Common myeloid progenitor, CD34-positive (primary cell): ENCODE data around the gene MRPL24.

Source experiments
- CTCF ChIA-PET: fragments of 350-600 bp; sonication (Branson Sonifier 250); formaldehyde crosslinking; loops from one replicate; lab custom pipeline; 2021; ENCODE audit warnings: antibody characterized with exemption; lab: Charles Lee
- POLR2A ChIA-PET: fragments of 350-600 bp; sonication (Branson Sonifier 250); formaldehyde crosslinking; loops from one replicate; lab custom pipeline; 2021; ENCODE audit warnings: antibody characterized with exemption; lab: Charles Lee
- DNase-seq, 3 donors: peaks; one replicate each; pipeline versions ENCODE4 v3.0.0 to v3.0.0-alpha.2; 2013
- H3K27ac ChIP-seq, 2 experiments: 1 replicate in 1 of 2; 2 replicates in 1 of 2; pipeline ENCODE4 v1.7.0; 2013; ENCODE audit warnings: inconsistent platforms in 2 of 2, low read length in 2 of 2, mild to moderate bottlenecking in 2 of 2, low read depth in 1 of 2, moderate library complexity in 1 of 2; ENCODE audit not compliant: severe bottlenecking in 2 of 2, insufficient read depth in 1 of 2, poor library complexity in 1 of 2
- H3K27me3 ChIP-seq, 5 experiments: replicated peaks in 2 of 5; 1 replicate in 3 of 5; 2 replicates in 2 of 5; pipeline versions ENCODE4 v1.6.1 to v1.7.0; 2013; ENCODE audit warnings: low read length in 4 of 5, mild to moderate bottlenecking in 2 of 5, moderate library complexity in 2 of 5, inconsistent platforms in 1 of 5; ENCODE audit not compliant: insufficient read depth in 5 of 5, control insufficient read depth in 4 of 5
- H3K36me3 ChIP-seq, 4 experiments: 1 replicate in 2 of 4; 2 replicates in 2 of 4; pipeline versions ENCODE4 v1.6.1 to v1.7.0; 2013; ENCODE audit warnings: low read length in 3 of 4, control low read depth in 1 of 4, mild to moderate bottlenecking in 1 of 4; ENCODE audit not compliant: control insufficient read depth in 4 of 4, insufficient read depth in 4 of 4
- H3K4me1 ChIP-seq, 4 experiments: 1 replicate in 3 of 4; 2 replicates in 1 of 4; pipeline versions ENCODE4 v1.6.1 to v1.7.1; 2013; ENCODE audit warnings: low read length in 3 of 4, mild to moderate bottlenecking in 3 of 4, control low read depth in 1 of 4, inconsistent platforms in 1 of 4, moderate library complexity in 1 of 4; ENCODE audit not compliant: control insufficient read depth in 4 of 4, insufficient read depth in 4 of 4; ENCODE audit errors: control extremely low read depth in 1 of 4
- H3K4me3 ChIP-seq, 7 experiments: 1 replicate in 4 of 7; 2 replicates in 3 of 7; pipeline versions ENCODE4 v1.5.1 to v1.7.0; 2013; ENCODE audit warnings: mild to moderate bottlenecking in 7 of 7, low read length in 6 of 7, moderate library complexity in 6 of 7, inconsistent platforms in 2 of 7, low read depth in 2 of 7, control low read depth in 1 of 7; ENCODE audit not compliant: insufficient read depth in 4 of 7, control insufficient read depth in 1 of 7; ENCODE audit errors: extremely low read depth in 1 of 7
- H3K9me3 ChIP-seq, 5 experiments: 1 replicate in 4 of 5; 2 replicates in 1 of 5; pipeline versions ENCODE4 v1.6.1 to v1.7.1; 2013; ENCODE audit warnings: low read length in 4 of 5, mild to moderate bottlenecking in 2 of 5, inconsistent platforms in 1 of 5, low read depth in 1 of 5, moderate library complexity in 1 of 5; ENCODE audit not compliant: control insufficient read depth in 4 of 5, insufficient read depth in 2 of 5; ENCODE audit errors: control extremely low read depth in 1 of 5
- WGBS: methylation state at CpG from one replicate; pipeline ENCODE4 v1.1.5; 2013; ENCODE audit not compliant: insufficient coverage; 5-methylcytosine and 5-hydroxymethylcytosine counted together

The MRPL24 gene

DNA sequence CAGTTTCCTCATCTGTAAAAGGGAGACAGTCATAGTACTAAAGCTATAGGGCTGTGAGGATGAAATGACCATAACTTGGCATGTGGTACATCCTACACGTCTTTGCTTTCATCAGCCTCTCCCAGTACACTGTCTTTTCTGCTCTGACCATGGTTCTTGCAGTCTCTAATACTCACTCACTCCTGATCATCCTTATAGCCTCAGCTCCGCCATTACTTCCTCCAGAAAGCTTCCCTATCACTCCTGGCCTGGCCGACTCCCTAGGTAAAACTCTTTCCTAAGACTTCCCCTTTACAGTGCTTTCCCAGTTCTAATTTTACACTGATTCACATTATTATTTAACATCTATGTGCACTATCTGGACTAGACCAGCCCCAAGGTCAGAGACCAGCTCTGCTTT is 5.0 kb upstream of the MRPL24 start:
- H3K9me3 ChIP-seq, result no peaks in the 10 kb centered on the region
- CTCF ChIA-PET, result interaction anchor here (1.8 to 2.4 kb wide), 4 partner anchors 10 to 20 kb away, joined by 4 to 7 read pairs (median 6); partner anchors contain the start of genes ISG20L2 and METTL25B
- H3K27ac ChIP-seq, result peak overlapping the region in 1 of 2 experiments; percentile 95
- peak overlapping the region in 1 of 7 experiments; percentile 99 for H3K4me3 ChIP-seq
- POLR2A ChIA-PET, result no interaction called here
- peaks cover 32 to 81% (median 77%) of the 10 kb centered on the region in 4 experiments for H3K4me1 ChIP-seq
- no peak for DNase-seq
- WGBS, result 64% methylated on average over 2 of the region's 3 CpGs
- H3K36me3 ChIP-seq, result peaks cover 4 to 68% (median 14%) of the 10 kb centered on the region in 4 experiments
- no peaks in the 10 kb centered on the region for H3K27me3 ChIP-seq

DNA sequence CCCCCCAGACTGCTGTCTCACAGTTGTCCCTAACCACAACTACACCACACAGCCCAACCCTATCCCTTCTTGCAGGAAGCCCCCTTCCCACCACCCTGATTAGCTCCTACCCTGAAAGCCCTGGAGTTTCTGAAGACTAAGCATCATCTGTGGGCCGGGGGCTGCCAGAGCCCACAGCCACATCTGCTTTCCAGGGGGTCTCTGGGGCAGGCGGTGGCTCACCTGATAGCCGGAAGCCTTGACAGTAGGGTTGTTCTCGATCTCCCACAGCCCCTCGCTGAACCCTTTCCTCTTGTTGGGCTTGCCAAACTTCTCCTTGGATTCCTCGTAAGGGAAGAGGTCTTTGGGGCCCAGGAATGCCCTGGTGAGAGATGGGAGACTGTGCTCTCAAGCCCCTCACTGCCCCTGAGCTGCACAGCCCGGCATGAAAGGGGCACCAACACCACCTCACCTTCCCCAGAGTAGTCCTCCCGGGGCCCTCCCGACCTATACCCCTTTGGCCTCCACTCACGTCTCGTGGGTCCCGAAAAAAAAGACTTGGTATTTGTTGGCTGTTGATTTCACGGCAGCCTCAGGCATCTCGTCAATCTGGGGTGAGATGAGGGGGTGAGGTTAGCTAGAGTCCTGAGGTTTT is 4.0 kb upstream of the MRPL24 start:
- POLR2A ChIA-PET, result no interaction called here
- H3K27ac ChIP-seq, result peak overlapping the region in 1 of 2 experiments; percentile 95
- DNase-seq, result peak in 2 of 3 donors; percentile 31 to 33
- H3K4me1 ChIP-seq, result peaks cover 36 to 85% (median 78%) of the 10 kb centered on the region in 4 experiments
- WGBS, result 48% methylated on average over 4 of the region's 14 CpGs
- peak overlapping the region in 3 of 7 experiments; percentile 25 to 46 (median 40) for H3K4me3 ChIP-seq
- H3K27me3 ChIP-seq, result no peaks in the 10 kb centered on the region
- peaks cover 4 to 65% (median 14%) of the 10 kb centered on the region in 4 experiments for H3K36me3 ChIP-seq
- CTCF ChIA-PET, result interaction anchor here (0.8 to 2.4 kb wide), 6 partner anchors 11 to 19 kb away, joined by 3 to 7 read pairs (median 4); partner anchors contain the start of genes ISG20L2 and METTL25B
- H3K9me3 ChIP-seq, result no peaks in the 10 kb centered on the region

DNA sequence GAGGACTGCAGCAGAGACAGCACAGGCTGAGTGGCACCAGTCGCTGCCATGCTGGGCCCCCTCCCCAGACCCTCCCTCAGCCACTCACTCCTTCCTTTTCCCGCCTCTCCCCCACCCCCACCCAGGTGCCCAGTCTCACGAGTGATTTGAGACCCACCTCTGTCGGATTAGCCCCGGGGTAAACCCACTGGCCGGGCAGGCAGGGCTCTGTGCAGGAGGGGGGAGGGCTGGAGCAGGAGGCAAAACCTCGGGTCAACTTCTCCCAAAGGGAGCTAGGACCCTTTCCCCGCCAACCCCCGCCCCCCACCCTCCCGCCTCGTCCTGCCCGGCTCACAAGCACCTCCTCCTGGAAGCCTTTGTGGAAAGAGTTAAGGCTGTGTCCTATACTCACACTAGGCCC is 3.5 kb upstream of the MRPL24 start:
- Histone ChIP-seq H3K27me3 (no peaks in the 10 kb centered on the region), H3K36me3 (peaks cover 4 to 62% (median 14%) of the 10 kb centered on the region in 4 experiments), H3K4me1 (peaks cover 35 to 82% (median 74%) of the 10 kb centered on the region in 4 experiments), H3K27ac (peak overlapping the region in 1 of 2 experiments; percentile 95), H3K9me3 (no peaks in the 10 kb centered on the region), H3K4me3 (peak overlapping the region in 2 of 7 experiments; percentile 40 to 46)
- WGBS, result no CpG with 5 or more reads among the region's 12 CpGs
- POLR2A ChIA-PET, result no interaction called here
- DNase-seq, result no peak
- CTCF ChIA-PET, result interaction anchor here (0.6 to 2.4 kb wide), 5 partner anchors 14 to 118 kb away, joined by 3 to 7 read pairs (median 3); partner anchors contain the start of genes ISG20L2 and METTL25B

DNA sequence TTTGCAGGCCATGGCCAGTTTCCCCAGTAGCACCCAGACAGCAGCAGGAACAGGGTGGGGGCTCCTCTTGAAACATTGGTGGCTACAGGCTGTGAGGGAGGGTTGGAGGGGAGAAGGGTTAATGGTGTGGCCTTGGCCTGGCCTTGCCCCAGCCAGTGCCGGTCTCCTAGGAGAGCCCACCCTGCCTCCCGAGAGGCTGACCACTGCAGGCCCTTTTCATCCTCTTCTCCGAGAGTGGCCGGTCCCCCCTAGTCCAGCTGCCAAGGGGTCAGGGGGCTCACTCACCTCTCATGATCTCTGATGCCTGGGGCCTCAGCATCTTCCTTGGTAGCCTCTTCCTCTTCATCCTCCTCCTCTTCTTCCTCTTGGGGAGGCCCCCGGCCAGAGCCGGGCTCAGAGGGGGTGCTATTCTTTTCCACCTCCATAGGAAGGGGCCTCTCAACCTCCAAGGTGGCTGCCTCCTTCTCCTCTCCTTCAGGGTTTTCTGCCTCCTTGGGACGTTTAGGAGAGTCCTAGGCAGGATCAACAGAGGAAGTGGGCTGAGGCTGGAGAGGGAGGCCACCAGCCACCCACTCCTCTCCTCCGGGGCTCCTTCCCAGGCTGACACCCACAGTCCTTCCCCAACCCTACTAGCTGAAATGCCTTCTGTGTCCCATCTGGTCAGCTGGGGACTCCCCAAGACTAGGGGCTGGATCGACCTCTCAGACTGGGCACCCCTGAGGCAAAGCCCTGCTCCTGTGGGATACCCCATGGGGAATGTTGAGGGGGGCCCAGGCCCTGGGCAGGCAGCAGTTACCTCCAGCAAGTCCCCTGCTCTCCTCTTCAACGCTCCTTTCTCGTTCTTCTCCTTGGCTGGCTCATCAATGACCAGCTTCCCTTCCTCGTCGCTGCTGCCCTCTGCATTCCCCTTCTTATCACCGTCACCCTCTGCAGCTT is 2.7 kb upstream of the MRPL24 start:
- 96% methylated on average over 11 of the region's 14 CpGs for WGBS
- peaks cover 4 to 59% (median 14%) of the 10 kb centered on the region in 4 experiments for H3K36me3 ChIP-seq
- CTCF ChIA-PET, result interaction anchor here (0.6 to 3.5 kb wide), 3 partner anchors 15 to 117 kb away, joined by 3 to 25 read pairs (median 3); partner anchors contain the start of genes ISG20L2 and METTL25B
- H3K4me3 ChIP-seq, result no peak overlapping the region
- DNase-seq, result no peak
- peaks cover 31 to 75% (median 67%) of the 10 kb centered on the region in 4 experiments for H3K4me1 ChIP-seq
- H3K27ac ChIP-seq, result peak overlapping the region in 1 of 2 experiments; percentile 95
- H3K27me3 ChIP-seq, result no peaks in the 10 kb centered on the region
- POLR2A ChIA-PET, result no interaction called here
- H3K9me3 ChIP-seq, result no peaks in the 10 kb centered on the region

GRCh38 chr1:156742801-156743200 is 1.9 kb upstream of the MRPL24 start:
- ChIA-PET CTCF (interaction anchor here (1.2 to 3.5 kb wide), 2 partner anchors 15 to 50 kb away, joined by 3 to 25 read pairs; partner anchors contain the start of genes ISG20L2 and METTL25B), POLR2A (no interaction called here)
- peak overlapping the region in 1 of 2 experiments; percentile 11 for H3K27ac ChIP-seq
- no peak overlapping the region for H3K4me3 ChIP-seq
- no peaks in the 10 kb centered on the region for H3K27me3 ChIP-seq
- 100% methylated on average over 2 of the region's 4 CpGs for WGBS
- H3K9me3 ChIP-seq, result no peaks in the 10 kb centered on the region
- peaks cover 23 to 67% (median 58%) of the 10 kb centered on the region in 4 experiments for H3K4me1 ChIP-seq
- peaks cover 6 to 61% (median 20%) of the 10 kb centered on the region in 4 experiments for H3K36me3 ChIP-seq
- no peak for DNase-seq

GRCh38 chr1:156742017-156742416 is 1.1 kb upstream of the MRPL24 start:
- POLR2A ChIA-PET, result interaction anchor here (1.4 kb wide), 1 partner anchor 9 kb away, joined by 5 read pairs; the partner anchor contains the start of gene HDGF
- Histone ChIP-seq H3K9me3 (no peaks in the 10 kb centered on the region), H3K4me3 (peak overlapping the region in 1 of 7 experiments; percentile 61), H3K27ac (peak overlapping the region in 1 of 2 experiments; percentile 78), H3K27me3 (no peaks in the 10 kb centered on the region), H3K36me3 (peaks cover 6 to 66% (median 25%) of the 10 kb centered on the region in 4 experiments), H3K4me1 (peaks cover 20 to 60% (median 52%) of the 10 kb centered on the region in 4 experiments)
- DNase-seq, result no peak
- CTCF ChIA-PET, result interaction anchor here (1.1 to 3.5 kb wide), 6 partner anchors 11 to 118 kb away, joined by 3 to 25 read pairs (median 6); partner anchors contain the start of genes ISG20L2, METTL25B and PRCC
- 100% methylated on average over 2 of the region's 3 CpGs for WGBS
